Mucosa of descending colon (tissue), 3 donors: ENCODE measurements around the gene OSTM1. TPM values are rescaled to one million over a fixed set of nuclear protein-coding genes. Genes with fewer than 3 reads are reported as not detected.

Experiments used
- ATAC-seq: fragments of 200-7000 bp; cut with Tn5 transposase; one replicate; pipeline ENCODE4 v1.9.1; 2020; ENCODE audit warnings: mild to moderate bottlenecking, moderate library complexity
- DNase-seq, 3 donors: peaks; one replicate each; pipeline ENCODE4 v3.0.0-alpha.2; 2020
- H3K36me3 ChIP-seq: fragments of 200-600 bp; one replicate; pipeline ENCODE4 v1.8.0; 2021; ENCODE audit warnings: low read depth, mild to moderate bottlenecking
- H3K4me1 ChIP-seq: fragments of 200-600 bp; one replicate; pipeline ENCODE4 v1.8.0; 2021; ENCODE audit warnings: low read depth, mild to moderate bottlenecking
- H3K4me3 ChIP-seq: fragments of 200-600 bp; one replicate; pipeline ENCODE4 v1.8.0; 2021; ENCODE audit warnings: mild to moderate bottlenecking
- H3K9me3 ChIP-seq: fragments of 200-600 bp; one replicate; pipeline ENCODE4 v1.8.0; 2021; ENCODE audit warnings: mild to moderate bottlenecking
- intact Hi-C, 2 donors: fragments of 100-400 bp; cut with DNase I in 1 of 2; cut with micrococcal nuclease in 1 of 2; formaldehyde crosslinking; loops; one replicate each; pipeline versions ENCODE4 v1.11.0 to v1.11.1; 2022; cut with DNase I, micrococcal nuclease
- total RNA-seq, 3 donors: library from RNA; stranded (reverse); fragmentation: NEBNext Ultra II Directional in 2 of 3; extraction: Animal tissue kit (Norgen Biotek cat#: 25700) in 2 of 3; gene quantifications; one replicate each; pipeline versions ENCODE4 v1.2.1 to v1.2.4, GENCODE V29; 2021 to 2023
- TF ChIP-seq, protein P1 (sequence below): fragments of 200-600 bp; IDR thresholded peaks from one replicate; pipeline ENCODE4 v1.8.0; 2022; ENCODE audit warnings: antibody characterized with exemption, mild to moderate bottlenecking
- donor health status: DM: no; HTN: no; CAD: no; lungs with moderate emphysema.
- donor health status: DM: no; HTN: no; CAD: no.
- donor health status: DM: no; HTN: yes; CAD: no.

OSTM1 gene
- total RNA-seq, 3 donors from 2014 or later = 24.6 to 67.5 (median 32.1) TPM

DNA sequence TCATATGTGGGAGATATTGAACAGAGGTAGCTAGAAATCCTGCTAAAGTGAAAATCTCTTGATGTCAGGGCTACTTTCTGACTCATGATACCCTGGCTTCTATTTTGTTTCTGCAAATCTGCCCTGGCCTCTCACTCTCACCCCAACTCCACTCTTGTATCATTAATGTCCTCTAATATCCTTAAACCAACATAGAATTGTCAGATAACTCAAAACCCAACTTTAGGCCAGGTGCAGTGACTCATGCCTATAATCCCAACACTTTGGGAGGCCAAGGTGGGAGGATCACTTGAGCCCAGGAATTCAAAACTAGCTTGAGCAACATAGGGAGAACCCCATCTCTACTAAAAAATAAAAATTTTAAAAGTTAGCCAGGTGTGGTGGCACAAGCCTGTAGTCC lies 33.8 kb upstream of the OSTM1 start:
- H3K9me3 ChIP-seq = no peaks in the 10 kb centered on the region
- ATAC-seq (no peak), DNase-seq (no peak)
- no peaks in the 10 kb centered on the region for H3K4me1 ChIP-seq
- no peak overlapping the region for H3K4me3 ChIP-seq
- H3K36me3 ChIP-seq = no peaks in the 10 kb centered on the region
- TF ChIP-seq, protein P1, sequence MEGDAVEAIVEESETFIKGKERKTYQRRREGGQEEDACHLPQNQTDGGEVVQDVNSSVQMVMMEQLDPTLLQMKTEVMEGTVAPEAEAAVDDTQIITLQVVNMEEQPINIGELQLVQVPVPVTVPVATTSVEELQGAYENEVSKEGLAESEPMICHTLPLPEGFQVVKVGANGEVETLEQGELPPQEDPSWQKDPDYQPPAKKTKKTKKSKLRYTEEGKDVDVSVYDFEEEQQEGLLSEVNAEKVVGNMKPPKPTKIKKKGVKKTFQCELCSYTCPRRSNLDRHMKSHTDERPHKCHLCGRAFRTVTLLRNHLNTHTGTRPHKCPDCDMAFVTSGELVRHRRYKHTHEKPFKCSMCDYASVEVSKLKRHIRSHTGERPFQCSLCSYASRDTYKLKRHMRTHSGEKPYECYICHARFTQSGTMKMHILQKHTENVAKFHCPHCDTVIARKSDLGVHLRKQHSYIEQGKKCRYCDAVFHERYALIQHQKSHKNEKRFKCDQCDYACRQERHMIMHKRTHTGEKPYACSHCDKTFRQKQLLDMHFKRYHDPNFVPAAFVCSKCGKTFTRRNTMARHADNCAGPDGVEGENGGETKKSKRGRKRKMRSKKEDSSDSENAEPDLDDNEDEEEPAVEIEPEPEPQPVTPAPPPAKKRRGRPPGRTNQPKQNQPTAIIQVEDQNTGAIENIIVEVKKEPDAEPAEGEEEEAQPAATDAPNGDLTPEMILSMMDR = no peak
- intact Hi-C loops = no loop called here

DNA sequence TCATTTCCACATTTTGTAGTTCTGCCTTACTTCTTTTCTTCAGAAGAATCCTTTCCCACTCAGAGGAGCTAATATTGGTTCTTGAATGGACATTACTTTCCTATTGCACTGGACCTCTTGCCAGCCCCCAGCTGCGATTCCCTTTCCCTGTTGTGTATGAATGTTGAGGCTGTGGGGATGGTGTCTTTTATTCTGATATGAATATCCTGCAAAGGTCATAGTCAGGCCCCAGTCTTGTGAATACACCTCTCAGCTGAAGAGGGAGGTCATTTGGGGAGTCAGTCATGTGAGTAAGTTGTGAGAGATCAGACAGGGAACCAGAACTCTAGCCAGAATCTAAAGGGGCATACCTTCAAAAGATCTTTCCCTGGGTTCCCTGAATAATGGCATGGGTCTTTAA lies 32.6 kb upstream of the OSTM1 start:
- ATAC-seq (no peak), DNase-seq (no peak)
- TF ChIP-seq, protein P1 = no peak
- no peaks in the 10 kb centered on the region for H3K9me3 ChIP-seq
- no peak overlapping the region for H3K4me3 ChIP-seq
- no peaks in the 10 kb centered on the region for H3K36me3 ChIP-seq
- no peaks in the 10 kb centered on the region for H3K4me1 ChIP-seq
- intact Hi-C loops = no loop called here

DNA sequence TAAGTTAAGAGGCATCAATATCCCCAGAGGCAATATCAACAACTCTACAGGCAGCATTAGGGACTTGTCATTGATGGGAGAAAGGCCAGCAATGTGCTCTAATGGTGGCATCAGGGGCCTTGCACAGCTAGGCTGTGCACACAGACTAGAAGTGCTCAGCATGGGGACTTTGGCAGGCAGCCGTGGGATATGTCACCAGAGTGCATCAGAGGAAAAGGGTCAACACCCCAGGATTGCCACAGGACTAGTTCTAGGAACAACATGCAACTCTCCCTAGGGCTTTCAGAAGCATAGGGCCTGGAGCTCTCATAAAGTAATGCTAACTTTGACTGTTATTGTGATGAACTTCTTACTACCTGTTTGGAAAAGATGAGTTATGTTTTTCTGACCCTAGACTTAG lies 32.2 kb upstream of the OSTM1 start:
- Histone ChIP-seq H3K4me1 (no peaks in the 10 kb centered on the region), H3K36me3 (no peaks in the 10 kb centered on the region), H3K9me3 (no peaks in the 10 kb centered on the region), H3K4me3 (no peak overlapping the region)
- ATAC-seq (no peak), DNase-seq (no peak)
- TF ChIP-seq, protein P1 = no peak
- intact Hi-C loops = no loop called here

DNA sequence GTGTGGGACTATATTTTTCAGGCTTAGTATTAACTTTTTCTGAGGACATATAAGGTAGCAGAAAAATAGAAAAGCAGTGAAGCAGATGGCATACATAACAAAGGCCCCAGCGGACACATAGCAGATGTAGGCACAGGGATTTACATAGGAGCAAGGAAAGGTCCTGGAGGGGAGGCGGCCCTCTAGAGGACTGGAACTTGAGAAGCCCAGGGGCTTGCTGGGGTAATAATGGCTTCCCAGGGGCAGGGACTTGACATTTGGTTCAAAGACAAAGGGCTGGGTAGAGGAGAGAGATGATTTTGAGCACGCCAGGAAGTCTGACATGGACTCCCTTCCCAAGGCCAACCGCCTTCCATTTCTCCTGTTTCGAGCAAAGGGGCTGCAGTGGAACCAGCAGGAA lies 31.7 kb upstream of the OSTM1 start:
- no peaks in the 10 kb centered on the region for H3K9me3 ChIP-seq
- intact Hi-C loops = no loop called here

GRCh38 chr6:108105571-108105970 lies 31.0 kb upstream of the OSTM1 start:
- ATAC-seq (no peak), DNase-seq (no peak)
- TF ChIP-seq, protein P1 = no peak
- Histone ChIP-seq H3K9me3 (no peaks in the 10 kb centered on the region), H3K4me1 (no peaks in the 10 kb centered on the region), H3K4me3 (no peak overlapping the region), H3K36me3 (no peaks in the 10 kb centered on the region)
- intact Hi-C loops = no loop called here

More for the DNA sequence above, 31.7 kb upstream of the OSTM1 start:
- ATAC-seq (no peak), DNase-seq (no peak)
- H3K4me3 ChIP-seq = no peak overlapping the region
- H3K36me3 ChIP-seq = no peaks in the 10 kb centered on the region
- TF ChIP-seq, protein P1 = no peak
- no peaks in the 10 kb centered on the region for H3K4me1 ChIP-seq

DNA sequence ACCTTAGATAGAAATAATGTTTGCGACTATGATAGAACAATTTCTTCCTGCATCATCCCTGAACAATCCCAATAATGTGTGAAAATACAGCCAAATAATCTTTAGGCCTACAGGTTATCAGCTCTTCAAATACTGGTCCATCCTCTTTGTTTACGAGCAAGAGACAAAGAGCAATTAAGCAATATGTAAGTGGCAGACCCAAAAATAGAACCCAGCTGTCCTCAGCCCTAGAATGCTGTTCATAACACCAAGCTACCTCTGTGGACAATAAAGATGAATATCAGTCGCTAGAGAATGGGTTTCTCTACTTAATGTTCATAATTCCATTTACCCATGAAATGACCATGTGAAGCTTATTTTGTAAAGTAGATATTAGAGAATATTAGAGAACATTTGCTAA lies 28.4 kb upstream of the OSTM1 start:
- no peaks in the 10 kb centered on the region for H3K4me1 ChIP-seq
- ATAC-seq (no peak), DNase-seq (no peak)
- TF ChIP-seq, protein P1 = no peak
- H3K36me3 ChIP-seq = no peaks in the 10 kb centered on the region
- intact Hi-C loops = no loop called here
- H3K4me3 ChIP-seq = no peak overlapping the region
- H3K9me3 ChIP-seq = no peaks in the 10 kb centered on the region
